BE2C (cell line): ENCODE measurements around the gene SFTPB.

Experiments used
- DNase-seq: peaks from one replicate; pipeline ENCODE4 v3.0.0-alpha.2; 2020
- H3K27me3 ChIP-seq: fragments of 250-450 bp; sonication (Bioruptor Pico); 2 replicates; pipeline ENCODE4 v1.5.1; 2020; ENCODE audit warnings: mild to moderate bottlenecking
- H3K36me3 ChIP-seq: fragments of 250-450 bp; sonication (Bioruptor Pico); 2 replicates; pipeline ENCODE4 v1.5.1; 2020; ENCODE audit warnings: mild to moderate bottlenecking
- H3K4me1 ChIP-seq: fragments of 250-450 bp; sonication (Bioruptor Pico); 2 replicates; pipeline ENCODE4 v1.5.1; 2020
- H3K4me3 ChIP-seq: 2 replicates; pipeline ENCODE4 v1.5.1; 2011; ENCODE audit warnings: low read depth, low read length
- H3K9me3 ChIP-seq: fragments of 250-450 bp; sonication (Bioruptor Pico); 2 replicates; pipeline ENCODE4 v1.5.1; 2020
- CTCF ChIP-seq: IDR thresholded peaks from 2 replicates; pipeline ENCODE4 v1.5.1; 2012; ENCODE audit warnings: mild to moderate bottlenecking, low read depth, low read length

The SFTPB gene

DNA sequence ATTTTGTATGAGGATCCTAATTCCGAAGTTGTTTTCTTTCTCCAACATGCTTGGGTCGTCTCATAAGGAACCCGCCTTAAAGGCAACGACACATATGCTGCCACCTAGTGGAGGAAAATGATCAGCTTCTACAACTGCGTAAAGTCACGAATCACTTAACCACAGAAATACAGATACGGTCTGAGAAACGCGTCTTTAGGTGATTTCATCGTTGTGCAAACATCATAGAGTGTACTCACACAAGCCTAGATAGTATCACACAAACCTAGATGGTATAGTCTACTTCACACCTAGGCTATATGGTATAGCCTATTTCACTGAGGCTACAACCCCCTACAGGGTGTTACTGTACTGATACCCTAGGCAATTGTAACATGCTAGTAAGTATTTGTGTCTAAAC, 39.3 kb upstream of the SFTPB start:
- H3K4me3 ChIP-seq = no peak overlapping the region
- H3K36me3 ChIP-seq = no peaks in the 10 kb centered on the region
- no peaks in the 10 kb centered on the region for H3K27me3 ChIP-seq
- TF ChIP-seq CTCF = peak; percentile 80
- no peaks in the 10 kb centered on the region for H3K4me1 ChIP-seq
- no peaks in the 10 kb centered on the region for H3K9me3 ChIP-seq
- DNase-seq = peak; percentile 59

GRCh38 chr2:85706599-85707296, 38.7 kb upstream of the SFTPB start:
- no peak for DNase-seq
- Histone ChIP-seq H3K9me3 (no peaks in the 10 kb centered on the region), H3K4me1 (no peaks in the 10 kb centered on the region), H3K27me3 (no peaks in the 10 kb centered on the region), H3K4me3 (no peak overlapping the region), H3K36me3 (no peaks in the 10 kb centered on the region)
- no peak for TF ChIP-seq CTCF

- Histone ChIP-seq H3K27me3 (no peaks in the 10 kb centered on the region), H3K4me1 (no peaks in the 10 kb centered on the region), H3K4me3 (no peak overlapping the region), H3K9me3 (no peaks in the 10 kb centered on the region), H3K36me3 (no peaks in the 10 kb centered on the region)
- no peak for TF ChIP-seq CTCF
- no peak for DNase-seq
Observed at GRCh38 chr2:85706063-85706462, 38.1 kb upstream of the SFTPB start.

DNA sequence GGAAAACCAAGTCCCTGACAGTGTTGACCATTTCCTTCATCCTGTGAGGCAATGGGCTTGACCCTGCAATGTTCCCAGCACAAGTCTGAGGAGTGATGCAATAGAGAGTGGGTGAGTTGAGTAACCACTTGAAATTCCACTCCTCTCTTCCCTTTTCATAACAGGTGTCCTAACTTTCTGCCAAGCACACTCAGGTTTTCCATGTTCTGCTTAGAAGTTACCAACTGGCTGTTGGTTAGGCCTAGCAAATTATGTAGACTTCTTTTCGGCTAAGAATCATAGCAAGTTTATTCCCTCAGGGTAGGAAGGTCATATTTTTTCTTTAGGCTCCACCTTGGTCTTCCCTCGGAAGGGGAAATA, 37.7 kb upstream of the SFTPB start:
- no peak for DNase-seq
- H3K27me3 ChIP-seq = no peaks in the 10 kb centered on the region
- no peaks in the 10 kb centered on the region for H3K9me3 ChIP-seq
- no peaks in the 10 kb centered on the region for H3K36me3 ChIP-seq
- no peak for TF ChIP-seq CTCF
- no peak overlapping the region for H3K4me3 ChIP-seq
- H3K4me1 ChIP-seq = no peaks in the 10 kb centered on the region

- Histone ChIP-seq H3K36me3 (no peaks in the 10 kb centered on the region), H3K9me3 (no peaks in the 10 kb centered on the region), H3K27me3 (no peaks in the 10 kb centered on the region), H3K4me3 (no peak overlapping the region), H3K4me1 (no peaks in the 10 kb centered on the region)
- no peak for TF ChIP-seq CTCF
- DNase-seq = no peak
Observed at GRCh38 chr2:85704800-85705679, 37.0 kb upstream of the SFTPB start.

- DNase-seq = no peak
- Histone ChIP-seq H3K36me3 (no peaks in the 10 kb centered on the region), H3K27me3 (no peaks in the 10 kb centered on the region), H3K4me3 (no peak overlapping the region), H3K9me3 (no peaks in the 10 kb centered on the region), H3K4me1 (no peaks in the 10 kb centered on the region)
- no peak for TF ChIP-seq CTCF
Observed at GRCh38 chr2:85704038-85704437, 36.0 kb upstream of the SFTPB start.
